ENCODE measurements around the gene SEPTIN8.

- no peak for TF ChIP-seq FOXP2 (optimal IDR thresholded peaks at IDR 0.05; ENCODE audit: borderline replicate concordance, extremely low read depth, extremely low read length, insufficient read depth)
- TF ChIP-seq POLR2AphosphoS5 (IDR thresholded peaks at IDR 0.05; ENCODE audit: low read depth, low read length), result no peak
- TF ChIP-seq, protein P1, sequence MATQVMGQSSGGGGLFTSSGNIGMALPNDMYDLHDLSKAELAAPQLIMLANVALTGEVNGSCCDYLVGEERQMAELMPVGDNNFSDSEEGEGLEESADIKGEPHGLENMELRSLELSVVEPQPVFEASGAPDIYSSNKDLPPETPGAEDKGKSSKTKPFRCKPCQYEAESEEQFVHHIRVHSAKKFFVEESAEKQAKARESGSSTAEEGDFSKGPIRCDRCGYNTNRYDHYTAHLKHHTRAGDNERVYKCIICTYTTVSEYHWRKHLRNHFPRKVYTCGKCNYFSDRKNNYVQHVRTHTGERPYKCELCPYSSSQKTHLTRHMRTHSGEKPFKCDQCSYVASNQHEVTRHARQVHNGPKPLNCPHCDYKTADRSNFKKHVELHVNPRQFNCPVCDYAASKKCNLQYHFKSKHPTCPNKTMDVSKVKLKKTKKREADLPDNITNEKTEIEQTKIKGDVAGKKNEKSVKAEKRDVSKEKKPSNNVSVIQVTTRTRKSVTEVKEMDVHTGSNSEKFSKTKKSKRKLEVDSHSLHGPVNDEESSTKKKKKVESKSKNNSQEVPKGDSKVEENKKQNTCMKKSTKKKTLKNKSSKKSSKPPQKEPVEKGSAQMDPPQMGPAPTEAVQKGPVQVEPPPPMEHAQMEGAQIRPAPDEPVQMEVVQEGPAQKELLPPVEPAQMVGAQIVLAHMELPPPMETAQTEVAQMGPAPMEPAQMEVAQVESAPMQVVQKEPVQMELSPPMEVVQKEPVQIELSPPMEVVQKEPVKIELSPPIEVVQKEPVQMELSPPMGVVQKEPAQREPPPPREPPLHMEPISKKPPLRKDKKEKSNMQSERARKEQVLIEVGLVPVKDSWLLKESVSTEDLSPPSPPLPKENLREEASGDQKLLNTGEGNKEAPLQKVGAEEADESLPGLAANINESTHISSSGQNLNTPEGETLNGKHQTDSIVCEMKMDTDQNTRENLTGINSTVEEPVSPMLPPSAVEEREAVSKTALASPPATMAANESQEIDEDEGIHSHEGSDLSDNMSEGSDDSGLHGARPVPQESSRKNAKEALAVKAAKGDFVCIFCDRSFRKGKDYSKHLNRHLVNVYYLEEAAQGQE (IDR thresholded peaks at IDR 0.05; ENCODE audit: insufficient read depth in 1 of 2, low read depth in 2 of 2, low read length in 2 of 2), result no peak
Measured at GRCh38 chr5:132751971-132752580, 25.0 kb downstream of the SEPTIN8 start.

Data from PFSK-1 (cell line).